GM21360 (cell line): ENCODE data around the gene OR5AU1.
"Not testable (repeated sequence)": the region's sequence is repeated elsewhere in the genome, so short reads cannot be mapped to it uniquely, and the experiment has no call there.

Experiments used
- ATAC-seq: cut with Tn5 transposase; IDR thresholded peaks from one replicate; pipeline ENCODE4 v1.9.1; 2021; ENCODE audit warnings: mild to moderate bottlenecking, moderate library complexity; ENCODE audit not compliant: unreplicated experiment

Gene OR5AU1

GRCh38 chr14:21182166-21182565, 26.3 kb upstream of the OR5AU1 start:
- no peak for ATAC-seq

DNA sequence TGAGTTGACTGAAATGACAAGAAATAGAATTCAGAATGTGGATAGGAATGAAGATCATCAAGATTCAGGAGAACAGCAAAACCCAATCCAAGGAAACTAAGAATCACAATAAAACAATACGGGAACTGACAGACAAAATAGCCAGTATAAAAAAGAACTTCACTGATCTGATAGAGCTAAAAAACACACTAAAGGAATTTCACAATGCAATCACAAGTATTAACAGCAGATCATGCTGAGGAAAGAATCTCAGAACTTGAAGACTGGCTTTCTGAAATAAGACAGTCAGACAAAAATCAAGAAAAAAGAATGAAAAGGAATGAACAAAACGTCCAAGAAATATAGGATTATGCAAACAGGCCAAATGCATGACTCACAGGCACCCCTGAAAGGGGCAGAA, 15.3 kb upstream of the OR5AU1 start:
- ATAC-seq, result no peak

DNA sequence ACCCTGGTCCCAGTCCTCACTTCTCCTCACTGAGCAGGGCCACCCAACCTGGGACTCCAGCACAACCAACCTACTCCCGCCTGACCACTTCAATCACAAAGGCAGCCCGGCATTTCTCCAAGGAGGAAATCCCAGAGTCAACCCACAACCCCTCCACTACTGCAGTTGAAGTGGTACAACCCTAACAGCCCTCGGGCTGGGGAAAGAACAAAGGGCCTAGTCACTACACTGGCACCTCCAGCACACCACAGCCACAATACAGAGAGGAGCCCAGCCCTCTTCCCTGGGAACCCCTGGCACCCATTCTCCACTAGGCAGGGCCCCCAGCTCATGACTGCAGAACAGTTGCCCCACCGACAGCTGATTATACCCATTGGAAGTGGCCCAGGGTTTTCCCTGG, 13.7 kb upstream of the OR5AU1 start:
- no peak for ATAC-seq

DNA sequence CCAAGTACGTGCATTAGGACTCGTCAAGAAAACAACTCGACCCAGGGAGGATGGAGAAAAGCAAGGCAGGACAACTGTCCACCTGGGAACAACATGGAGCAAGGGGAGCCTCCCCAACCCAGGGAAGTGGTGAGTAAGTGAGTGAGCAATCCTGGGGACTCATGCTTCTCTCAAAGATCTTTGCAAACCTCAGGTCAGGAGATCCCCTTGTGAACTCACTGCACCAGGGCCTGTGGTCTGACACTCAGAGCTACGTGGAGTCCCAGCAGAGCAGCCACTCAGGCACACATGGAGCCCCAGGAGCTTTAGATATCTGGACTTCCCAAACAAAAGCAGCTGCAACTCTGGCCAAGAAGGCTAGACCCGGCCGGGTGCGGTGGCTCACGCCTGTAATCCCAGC, 12.2 kb upstream of the OR5AU1 start:
- no peak for ATAC-seq

DNA sequence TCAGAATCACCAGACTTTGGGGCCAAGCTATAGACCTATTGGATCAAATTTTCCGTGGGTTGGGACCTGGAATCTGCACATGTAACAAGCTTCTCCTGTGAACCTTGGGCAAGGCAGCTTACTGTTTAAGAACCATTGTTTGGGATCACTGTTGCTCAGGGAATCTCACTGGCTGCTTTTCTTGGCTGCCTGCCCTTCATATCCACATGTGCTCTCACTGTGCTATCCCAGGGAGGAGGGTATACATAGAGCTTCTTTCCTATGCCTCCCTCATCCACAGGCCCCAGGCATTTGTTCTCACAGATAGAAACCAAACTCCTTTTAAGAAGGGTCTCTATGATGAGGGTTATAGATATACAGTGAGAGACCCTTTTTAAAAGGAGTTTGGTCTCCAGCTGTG, 9.8 kb upstream of the OR5AU1 start:
- not testable (repeated sequence) for ATAC-seq

GRCh38 chr14:21165002-21165605, 9.2 kb upstream of the OR5AU1 start:
- ATAC-seq, result not testable (repeated sequence)

DNA sequence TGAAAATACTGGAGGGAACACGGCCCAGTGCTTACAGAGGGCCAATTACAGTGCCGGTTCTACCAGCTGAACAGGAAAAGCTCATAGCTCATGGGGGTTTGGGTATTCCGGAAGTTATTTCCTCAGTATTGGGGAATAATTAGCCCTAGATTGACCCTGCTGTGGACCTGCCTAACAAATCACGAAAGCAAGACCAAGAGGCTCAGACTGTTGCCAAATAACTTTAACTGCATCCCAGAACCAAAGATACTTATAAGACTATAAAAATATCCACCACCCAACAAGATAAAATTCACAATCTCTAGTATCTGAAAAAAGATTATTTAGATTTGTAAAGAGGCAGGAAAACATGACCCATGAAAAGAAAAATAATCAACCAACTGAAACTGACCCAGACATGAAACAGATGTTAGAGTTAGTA, 8.0 kb upstream of the OR5AU1 start:
- ATAC-seq, result no peak

GRCh38 chr14:21162081-21162480, 6.2 kb upstream of the OR5AU1 start:
- ATAC-seq, result no peak

DNA sequence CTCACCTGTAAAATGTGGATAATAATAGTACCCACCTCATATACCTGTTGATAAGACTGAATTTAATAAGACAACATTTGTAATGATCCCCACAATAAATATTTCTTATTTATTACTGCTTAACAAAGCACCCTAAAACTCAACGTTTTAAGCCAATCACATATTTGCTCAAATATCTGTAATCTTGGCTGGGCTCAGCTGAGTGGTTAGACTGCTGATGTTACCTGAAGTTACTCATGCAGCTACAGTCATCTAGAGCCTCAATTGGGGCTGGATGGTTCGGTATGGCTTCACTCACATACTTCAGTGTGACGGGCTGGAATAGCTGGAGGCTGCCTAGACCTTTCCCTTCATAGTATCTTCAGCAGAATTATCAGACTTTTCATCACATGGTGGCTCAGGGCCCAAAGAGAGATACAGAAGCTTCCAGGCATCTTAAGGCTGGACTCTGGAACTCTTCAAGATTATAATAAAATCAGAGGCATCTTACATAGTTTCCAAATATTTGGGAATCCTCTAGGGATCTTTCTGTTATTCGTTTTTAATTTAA, 4.3 kb upstream of the OR5AU1 start:
- ATAC-seq, result no peak

- not testable (repeated sequence) for ATAC-seq
Measured at GRCh38 chr14:21158175-21158574, 2.3 kb upstream of the OR5AU1 start.

GRCh38 chr14:21149641-21150367, 6.1 kb downstream of the OR5AU1 start:
- no peak for ATAC-seq

- ATAC-seq, result no peak
Measured at GRCh38 chr14:21145437-21145836, 10.4 kb downstream of the OR5AU1 start.

DNA sequence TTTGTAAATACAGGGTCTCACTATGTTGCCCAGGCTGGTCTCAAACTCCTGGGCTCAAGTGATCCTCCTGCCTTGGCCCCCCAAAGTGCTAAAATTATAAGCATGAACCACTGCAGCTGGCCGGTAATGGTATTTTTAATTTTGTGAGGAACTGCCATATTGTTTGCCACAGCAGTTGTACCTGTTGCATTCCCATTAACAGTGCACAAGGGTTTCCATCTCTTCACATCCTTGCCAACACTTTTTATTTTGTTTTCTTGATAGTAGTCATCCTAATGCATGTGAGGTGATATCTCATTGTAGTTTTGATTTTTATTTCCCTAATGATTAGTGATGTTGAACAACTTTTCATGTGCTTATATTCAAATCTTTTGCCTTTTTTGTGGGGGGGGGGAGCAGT, 13.5 kb downstream of the OR5AU1 start:
- ATAC-seq, result no peak

DNA sequence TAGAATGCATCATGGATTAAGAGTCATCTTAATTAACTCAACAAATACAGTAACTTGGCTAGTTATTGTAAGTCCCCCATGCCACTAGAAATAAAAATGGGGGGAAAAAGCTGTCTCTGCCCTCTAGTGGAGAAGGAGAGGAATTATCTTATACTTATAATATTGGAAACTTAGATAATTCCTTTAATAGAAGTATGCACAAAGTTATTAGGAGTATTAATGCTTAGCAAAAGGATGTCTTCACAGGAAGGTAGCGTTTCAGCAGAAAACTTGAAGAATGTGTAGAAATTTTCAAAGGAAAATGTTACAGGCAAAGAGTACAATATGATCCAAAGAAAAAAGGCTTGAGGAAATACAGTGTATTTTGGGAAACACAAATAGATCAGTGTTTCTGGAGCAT, 19.8 kb downstream of the OR5AU1 start:
- no peak for ATAC-seq

DNA sequence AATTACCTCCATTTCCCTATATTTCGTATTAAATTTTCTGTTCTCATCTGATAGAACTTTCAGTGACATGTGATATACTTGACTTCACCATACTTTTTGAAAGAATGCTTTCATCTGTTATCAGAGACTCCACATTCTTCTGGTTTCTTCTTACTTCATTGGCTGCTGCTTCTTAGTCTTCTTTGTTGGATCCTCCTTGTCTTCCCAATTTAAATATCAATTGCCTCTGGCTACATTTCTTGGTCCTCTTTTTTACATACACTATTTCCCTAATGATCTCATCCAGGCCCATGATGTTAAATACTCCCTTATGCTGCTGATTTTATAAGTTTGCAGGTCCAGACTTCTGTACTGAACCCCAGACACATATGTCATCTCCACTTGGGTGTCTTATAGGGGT, 22.0 kb downstream of the OR5AU1 start:
- no peak for ATAC-seq

DNA sequence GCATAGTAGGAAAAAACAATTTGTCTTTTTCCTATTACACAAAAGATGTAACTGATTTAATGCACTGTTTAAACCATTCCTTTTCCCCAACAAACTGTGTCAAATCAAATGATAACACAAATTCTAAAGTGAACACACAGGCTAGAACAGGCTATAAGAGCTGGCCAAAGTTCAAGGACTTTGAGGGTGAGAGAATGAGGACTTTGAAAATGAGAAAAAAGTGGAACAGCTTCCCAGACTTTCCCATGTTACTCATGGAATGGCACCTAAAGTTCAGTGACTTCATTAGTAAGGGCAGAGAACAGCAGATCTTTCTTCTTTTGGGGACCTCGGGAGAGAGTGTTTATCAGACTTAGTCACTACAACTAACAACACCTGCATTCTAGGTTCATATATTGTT, 32.4 kb downstream of the OR5AU1 start:
- no peak for ATAC-seq

DNA sequence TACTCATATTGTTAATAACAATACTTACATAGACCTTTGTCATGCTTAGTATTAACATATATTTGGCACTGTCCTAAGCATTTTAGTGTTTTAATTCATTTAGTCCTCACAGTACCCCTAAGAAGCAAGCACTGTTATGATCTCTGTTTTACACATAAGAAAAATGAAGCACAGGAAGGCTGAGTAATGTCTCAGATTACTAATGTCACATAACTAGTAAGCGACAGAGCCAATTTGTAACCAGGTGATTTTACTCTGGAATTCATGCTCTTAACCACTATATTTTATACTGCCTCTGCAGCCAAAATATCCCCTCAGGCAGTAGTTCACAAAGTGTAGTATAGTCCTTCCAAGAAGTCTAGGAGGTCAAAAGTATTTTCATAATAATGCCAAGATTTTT, 34.7 kb downstream of the OR5AU1 start:
- ATAC-seq, result no peak

GRCh38 chr14:21120686-21121085, 35.2 kb downstream of the OR5AU1 start:
- ATAC-seq, result no peak

DNA sequence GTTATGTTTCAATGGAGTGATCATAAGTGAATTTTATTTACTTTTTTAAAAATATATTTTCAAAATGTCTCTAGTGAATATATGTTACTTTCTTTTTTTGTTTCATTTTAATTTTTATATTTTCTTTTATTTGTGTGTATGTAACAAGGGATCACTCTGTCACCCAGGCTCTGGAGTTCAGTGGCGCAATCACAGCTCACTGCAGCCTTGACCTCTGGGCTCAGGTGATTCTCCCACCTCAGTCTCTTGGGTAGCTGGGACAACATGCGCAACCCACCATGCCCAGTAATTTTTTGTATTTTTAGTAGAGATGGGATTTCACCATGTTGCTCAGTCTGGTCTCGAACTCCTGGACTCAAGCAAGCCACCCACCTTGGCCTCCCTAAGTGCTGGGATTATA, 36.9 kb downstream of the OR5AU1 start:
- ATAC-seq, result no peak

- ATAC-seq, result no peak
Measured at GRCh38 chr14:21113369-21113768, 42.5 kb downstream of the OR5AU1 start.

DNA sequence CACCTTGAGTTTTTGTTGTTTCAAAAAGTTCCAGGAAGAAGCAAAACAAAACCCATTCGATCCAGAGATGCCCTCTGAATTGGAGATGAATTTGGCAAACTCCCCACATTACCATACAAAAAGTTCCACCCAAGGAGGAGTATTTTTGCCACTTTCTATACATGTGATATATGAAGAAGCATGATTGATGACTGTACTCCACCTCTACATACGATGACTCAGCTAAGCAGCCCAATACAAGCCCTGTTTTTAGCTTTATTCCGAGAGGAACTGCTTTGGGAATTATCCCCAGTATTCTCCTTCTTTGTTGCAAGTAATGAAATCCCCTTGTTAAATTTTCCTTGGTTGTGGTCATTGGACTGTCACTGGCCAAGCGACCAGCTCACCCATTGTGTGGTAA, 43.6 kb downstream of the OR5AU1 start:
- ATAC-seq, result no peak

GRCh38 chr14:21109377-21110138, 46.3 kb downstream of the OR5AU1 start:
- peak; percentile 62 for ATAC-seq
